ENCODE data around the gene ATXN7. TPM values are rescaled to one million over a fixed set of nuclear protein-coding genes. Genes with fewer than 3 reads are reported as not detected.

Gene ATXN7
- total and polyA plus RNA-seq, 2 donors (not counting 1 experiment from before 2014, with no cell fraction given) = 6.3 to 11.1 TPM

DNA sequence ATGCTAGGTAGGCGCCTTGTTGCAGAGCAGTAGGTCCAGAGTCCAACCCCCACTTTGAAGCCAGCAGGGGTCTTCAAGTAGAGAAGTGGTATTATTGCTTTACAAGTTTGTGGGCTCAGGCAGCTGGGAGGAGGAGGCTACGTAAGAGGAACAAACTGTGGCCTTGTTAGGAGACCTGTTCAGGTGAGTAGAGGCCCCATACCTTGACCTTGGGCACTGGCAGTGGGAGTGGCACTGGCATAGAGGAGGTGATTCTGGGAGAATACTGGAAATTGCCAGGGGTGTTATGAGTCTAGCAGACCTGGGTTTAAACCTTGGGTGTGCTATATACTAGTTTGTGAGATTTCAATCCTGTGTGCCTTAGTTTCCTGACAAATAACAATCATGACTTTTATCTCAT, 83.1 kb downstream of the ATXN7 start:
- Histone ChIP-seq H3K79me2 (ENCODE audit: control insufficient read depth, insufficient read depth, low read length) (peaks cover 11% of the 10 kb centered on the region), H3K9me3 (ENCODE audit: control insufficient read depth, insufficient read depth, low read depth, low read length) (no peaks in the 10 kb centered on the region), H3K27ac (ENCODE audit: insufficient read depth, low read length) (no peak overlapping the region), H3K9ac (ENCODE audit: insufficient read depth, low read length) (no peak overlapping the region), H4K20me1 (ENCODE audit: control insufficient read depth, extremely low read depth, insufficient read depth, low read length) (no peaks in the 10 kb centered on the region), H3K4me3 (replicated peaks in 1 of 4; ENCODE audit: control extremely low read depth in 1 of 4, insufficient read depth in 1 of 4, low read depth in 3 of 4, low read length in 4 of 4) (no peak overlapping the region), H2AFZ (ENCODE audit: low read length) (no peak overlapping the region), H3K4me1 (ENCODE audit: control insufficient read depth, extremely low read depth, insufficient read depth, low read length) (peaks cover 12% of the 10 kb centered on the region), H3K36me3 (ENCODE audit: control insufficient read depth, insufficient read depth, low read length) (no peaks in the 10 kb centered on the region), H3K4me2 (ENCODE audit: extremely low read depth, insufficient read depth, low read length) (no peak overlapping the region), H3K27me3 (ENCODE audit: control insufficient read depth, insufficient read depth, low read length) (no peaks in the 10 kb centered on the region)
- DNase-seq (ENCODE audit: low read depth in 2 of 2) = no peak
- no peak for TF ChIP-seq EZH2 (IDR thresholded peaks at IDR 0.05; ENCODE audit: low read length, missing control alignments)
- TF ChIP-seq, protein P1, sequence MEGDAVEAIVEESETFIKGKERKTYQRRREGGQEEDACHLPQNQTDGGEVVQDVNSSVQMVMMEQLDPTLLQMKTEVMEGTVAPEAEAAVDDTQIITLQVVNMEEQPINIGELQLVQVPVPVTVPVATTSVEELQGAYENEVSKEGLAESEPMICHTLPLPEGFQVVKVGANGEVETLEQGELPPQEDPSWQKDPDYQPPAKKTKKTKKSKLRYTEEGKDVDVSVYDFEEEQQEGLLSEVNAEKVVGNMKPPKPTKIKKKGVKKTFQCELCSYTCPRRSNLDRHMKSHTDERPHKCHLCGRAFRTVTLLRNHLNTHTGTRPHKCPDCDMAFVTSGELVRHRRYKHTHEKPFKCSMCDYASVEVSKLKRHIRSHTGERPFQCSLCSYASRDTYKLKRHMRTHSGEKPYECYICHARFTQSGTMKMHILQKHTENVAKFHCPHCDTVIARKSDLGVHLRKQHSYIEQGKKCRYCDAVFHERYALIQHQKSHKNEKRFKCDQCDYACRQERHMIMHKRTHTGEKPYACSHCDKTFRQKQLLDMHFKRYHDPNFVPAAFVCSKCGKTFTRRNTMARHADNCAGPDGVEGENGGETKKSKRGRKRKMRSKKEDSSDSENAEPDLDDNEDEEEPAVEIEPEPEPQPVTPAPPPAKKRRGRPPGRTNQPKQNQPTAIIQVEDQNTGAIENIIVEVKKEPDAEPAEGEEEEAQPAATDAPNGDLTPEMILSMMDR (conservative IDR thresholded peaks at IDR 0.05 in 1 of 2, IDR thresholded peaks at IDR 0.05 in 1 of 2; ENCODE audit: low read depth in 1 of 2, low read length in 2 of 2) = no peak

DNA sequence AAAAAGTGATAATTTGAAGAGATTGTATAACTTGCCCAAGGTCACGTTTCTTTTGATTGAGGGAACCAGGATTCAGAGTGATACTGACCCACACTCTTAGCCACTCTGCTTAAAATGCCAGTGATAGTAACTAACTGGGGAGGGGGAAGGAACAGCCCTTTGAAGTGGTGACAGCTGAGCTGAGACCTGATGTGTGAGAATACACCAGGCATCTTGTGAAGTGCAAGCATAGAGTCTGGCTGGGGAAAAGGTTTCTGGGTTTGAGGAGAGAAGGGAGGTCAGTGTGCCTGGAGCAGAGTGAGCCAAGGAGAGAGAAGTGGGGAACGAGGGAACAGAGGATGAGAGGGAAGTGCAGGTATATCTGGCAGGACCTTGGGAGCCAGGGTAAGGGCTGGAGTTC, 83.9 kb downstream of the ATXN7 start:
- Histone ChIP-seq H3K36me3 (ENCODE audit: control insufficient read depth, insufficient read depth, low read length) (no peaks in the 10 kb centered on the region), H2AFZ (ENCODE audit: low read length) (no peak overlapping the region), H3K4me3 (replicated peaks in 1 of 4; ENCODE audit: control extremely low read depth in 1 of 4, insufficient read depth in 1 of 4, low read depth in 3 of 4, low read length in 4 of 4) (no peak overlapping the region), H3K27me3 (ENCODE audit: control insufficient read depth, insufficient read depth, low read length) (no peaks in the 10 kb centered on the region), H4K20me1 (ENCODE audit: control insufficient read depth, extremely low read depth, insufficient read depth, low read length) (no peaks in the 10 kb centered on the region), H3K27ac (ENCODE audit: insufficient read depth, low read length) (no peak overlapping the region), H3K4me2 (ENCODE audit: extremely low read depth, insufficient read depth, low read length) (no peak overlapping the region), H3K4me1 (ENCODE audit: control insufficient read depth, extremely low read depth, insufficient read depth, low read length) (peaks cover 12% of the 10 kb centered on the region), H3K79me2 (ENCODE audit: control insufficient read depth, insufficient read depth, low read length) (peaks cover 7% of the 10 kb centered on the region), H3K9me3 (ENCODE audit: control insufficient read depth, insufficient read depth, low read depth, low read length) (no peaks in the 10 kb centered on the region), H3K9ac (ENCODE audit: insufficient read depth, low read length) (no peak overlapping the region)
- no peak for DNase-seq (ENCODE audit: low read depth in 2 of 2)
- no peak for TF ChIP-seq EZH2 (IDR thresholded peaks at IDR 0.05; ENCODE audit: low read length, missing control alignments)
- TF ChIP-seq, protein P1 (conservative IDR thresholded peaks at IDR 0.05 in 1 of 2, IDR thresholded peaks at IDR 0.05 in 1 of 2; ENCODE audit: low read depth in 1 of 2, low read length in 2 of 2) = no peak

DNA sequence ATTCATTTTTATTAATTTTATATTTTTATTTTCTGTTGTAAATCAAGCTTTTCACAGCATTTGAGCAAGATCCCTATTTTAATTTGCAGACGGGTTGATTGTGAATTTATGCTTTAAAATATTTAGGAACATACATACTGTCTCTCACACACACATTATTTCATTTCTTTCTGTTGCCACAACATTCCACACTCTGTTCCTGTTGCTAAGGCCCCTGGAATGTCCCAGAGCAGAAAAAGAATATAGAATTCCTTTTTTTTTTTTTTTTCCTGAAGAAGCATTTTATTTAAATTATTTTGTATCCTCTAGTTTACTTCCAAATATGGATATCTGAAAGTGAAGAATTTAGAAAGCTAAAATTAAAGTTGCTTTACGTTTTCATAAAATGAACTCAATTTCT, 85.3 kb downstream of the ATXN7 start:
- DNase-seq (ENCODE audit: low read depth in 2 of 2) = peak; percentile 46 to 73
- Histone ChIP-seq H4K20me1 (ENCODE audit: control insufficient read depth, extremely low read depth, insufficient read depth, low read length) (no peaks in the 10 kb centered on the region), H3K27ac (ENCODE audit: insufficient read depth, low read length) (peak overlapping the region; percentile 18), H3K4me1 (ENCODE audit: control insufficient read depth, extremely low read depth, insufficient read depth, low read length) (peaks cover 12% of the 10 kb centered on the region), H3K9me3 (ENCODE audit: control insufficient read depth, insufficient read depth, low read depth, low read length) (no peaks in the 10 kb centered on the region), H3K4me3 (replicated peaks in 1 of 4; ENCODE audit: control extremely low read depth in 1 of 4, insufficient read depth in 1 of 4, low read depth in 3 of 4, low read length in 4 of 4) (no peak overlapping the region), H3K36me3 (ENCODE audit: control insufficient read depth, insufficient read depth, low read length) (no peaks in the 10 kb centered on the region), H3K79me2 (ENCODE audit: control insufficient read depth, insufficient read depth, low read length) (peaks cover 6% of the 10 kb centered on the region), H3K4me2 (ENCODE audit: extremely low read depth, insufficient read depth, low read length) (no peak overlapping the region), H3K27me3 (ENCODE audit: control insufficient read depth, insufficient read depth, low read length) (no peaks in the 10 kb centered on the region), H2AFZ (ENCODE audit: low read length) (no peak overlapping the region), H3K9ac (ENCODE audit: insufficient read depth, low read length) (no peak overlapping the region)
- TF ChIP-seq, protein P1 (conservative IDR thresholded peaks at IDR 0.05 in 1 of 2, IDR thresholded peaks at IDR 0.05 in 1 of 2; ENCODE audit: low read depth in 1 of 2, low read length in 2 of 2) = no peak
- TF ChIP-seq EZH2 (IDR thresholded peaks at IDR 0.05; ENCODE audit: low read length, missing control alignments) = no peak

Measured in fibroblast of lung (primary cell).